HepG2 (cell line): ENCODE results near the gene WSCD1. TPM values are rescaled to one million over a fixed set of nuclear protein-coding genes. Genes with fewer than 3 reads are reported as not detected.

Experiments
- ATAC-seq: fragments of 200-7000 bp; cut with Tn5 transposase; 3 replicates; pipeline ENCODE4 v1.9.1; 2020; ENCODE audit warnings: mild to moderate bottlenecking, moderate library complexity
- BruUV-seq: library from RNA; stranded (reverse); fragments of 400-500 nt; replicated peaks from 2 replicates; lab custom pipeline; 2021; lab: Mats Ljungman, UMichigan
- CTCF ChIA-PET: fragments of 300-600 bp; formaldehyde crosslinking; extraction: SDS; loops from one replicate; lab custom pipeline; 2021; ENCODE audit warnings: low total read pairs, inconsistent platforms, low intra/inter-chr PET ratio; lab: Yijun Ruan, JAX
- POLR2A ChIA-PET: fragments of 350-600 bp; sonication (Branson Sonifier 250); formaldehyde crosslinking; loops from one replicate; lab custom pipeline; 2020; ENCODE audit warnings: antibody characterized with exemption, inconsistent platforms; lab: Yijun Ruan, JAX
- DNase-seq: peaks from one replicate; pipeline ENCODE4 v3.0.0-alpha.2; 2015; ENCODE audit warnings: low spot score
- FAIRE-seq: peaks from 3 replicates; lab custom pipeline; 2011; peaks lifted over from hg19 to GRCh38; lab: Jason Lieb, UNC
- H2AFZ ChIP-seq: one replicate; pipeline ENCODE4 v1.6.1; 2011; ENCODE audit warnings: low read length, inconsistent platforms
- H3K27ac ChIP-seq: fragments of 300-600 bp; 3 replicates; pipeline ENCODE4 v1.8.0; 2011; ENCODE audit warnings: mixed run types, mild to moderate bottlenecking, mixed read lengths, low read length, inconsistent platforms; ENCODE audit not compliant: insufficient read depth; ENCODE audit errors: extremely low read length
- H3K27me3 ChIP-seq, 2 experiments: fragments of 200-600 bp in 1 of 2; 2 replicates in 1 of 2; 3 replicates in 1 of 2; pipeline versions ENCODE4 v1.6.0 to v1.8.0; 2011; ENCODE audit warnings: low read length in 2 of 2, mild to moderate bottlenecking in 2 of 2, moderate library complexity in 2 of 2, inconsistent platforms in 1 of 2; ENCODE audit not compliant: insufficient read depth in 2 of 2, control insufficient read depth in 1 of 2
- H3K36me3 ChIP-seq, 2 experiments: fragments of 200-600 bp in 1 of 2; replicated peaks in 1 of 2; 2 replicates in 1 of 2; 3 replicates in 1 of 2; pipeline versions ENCODE4 v1.5.1 to v1.8.0; 2011; ENCODE audit warnings: low read length in 2 of 2, inconsistent platforms in 1 of 2; ENCODE audit not compliant: insufficient read depth in 2 of 2, control insufficient read depth in 1 of 2
- H3K4me1 ChIP-seq: 2 replicates; pipeline ENCODE4 v1.5.1; 2012; ENCODE audit warnings: low read length, inconsistent platforms; ENCODE audit not compliant: insufficient read depth
- H3K4me2 ChIP-seq: 2 replicates; pipeline ENCODE4 v1.6.0; 2011; ENCODE audit warnings: low read depth, low read length, inconsistent platforms
- H3K4me3 ChIP-seq, 3 experiments: fragments of 200-600 bp in 1 of 3; sonication (generic), shearing (Covaris generic) in 1 of 3; replicated peaks in 1 of 3; 2 replicates each; pipeline ENCODE4 v1.5.1; 2011 to 2016; ENCODE audit warnings: low read length in 3 of 3, inconsistent platforms in 2 of 3, low read depth in 2 of 3, mild to moderate bottlenecking in 2 of 3, control low read depth in 1 of 3, mixed read lengths in 1 of 3; ENCODE audit not compliant: insufficient read depth in 1 of 3
- H3K79me2 ChIP-seq: one replicate; pipeline ENCODE4 v1.6.1; 2011; ENCODE audit warnings: low read length, inconsistent platforms; ENCODE audit not compliant: insufficient read depth
- H3K9ac ChIP-seq: 2 replicates; pipeline ENCODE4 v1.6.0; 2011; ENCODE audit warnings: mild to moderate bottlenecking, low read depth, low read length, inconsistent platforms; ENCODE audit not compliant: insufficient read depth
- H3K9me3 ChIP-seq: 2 replicates; pipeline ENCODE4 v1.5.1; 2012; ENCODE audit warnings: mild to moderate bottlenecking, low read length
- H4K20me1 ChIP-seq: 2 replicates; pipeline ENCODE4 v1.6.0; 2011; ENCODE audit warnings: inconsistent platforms, mild to moderate bottlenecking, low read length, moderate library complexity; ENCODE audit not compliant: insufficient read depth
- CENPT ChIP-seq: sonication (generic); formaldehyde crosslinking; IDR thresholded peaks from 2 replicates; pipeline ENCODE4 v1.8.0; 2022; ENCODE audit warnings: low read depth, mild to moderate bottlenecking, moderate library complexity, missing genetic modification reagents
- DMAP1 ChIP-seq: IDR thresholded peaks from 2 replicates; pipeline ENCODE4 v1.6.1; 2016
- ERF ChIP-seq: IDR thresholded peaks from 2 replicates; pipeline ENCODE4 v1.6.1; 2018; ENCODE audit warnings: missing biosample characterization, missing genetic modification reagents
- HHEX ChIP-seq: IDR thresholded peaks from 2 replicates; pipeline ENCODE4 v1.6.1; 2016; ENCODE audit warnings: control low read depth
- HOXA5 ChIP-seq: sonication (generic); formaldehyde crosslinking; IDR thresholded peaks from 2 replicates; pipeline ENCODE4 v1.4.0; 2020; ENCODE audit warnings: missing genetic modification reagents
- KDM6A ChIP-seq: IDR thresholded peaks from 2 replicates; pipeline ENCODE4 v1.6.1; 2016; ENCODE audit warnings: low read depth
- PRPF4 ChIP-seq: fragments of 200-400 bp; formaldehyde crosslinking; IDR thresholded peaks from 2 replicates; pipeline ENCODE4 v1.6.1; 2016; ENCODE audit warnings: low read length, low read depth; ENCODE audit not compliant: poor library complexity, severe bottlenecking
- SIX1 ChIP-seq: sonication (generic); formaldehyde crosslinking; IDR thresholded peaks from 2 replicates; pipeline ENCODE4 v1.4.0; 2020; ENCODE audit warnings: missing genetic modification reagents, borderline replicate concordance
- SMAD9 ChIP-seq: sonication (generic); formaldehyde crosslinking; IDR thresholded peaks from 2 replicates; pipeline ENCODE4 v1.5.1; 2020; ENCODE audit warnings: mild to moderate bottlenecking, missing genetic modification reagents
- ZC3H13 ChIP-seq: sonication (generic); formaldehyde crosslinking; IDR thresholded peaks from 2 replicates; pipeline ENCODE4 v1.8.1; 2023; ENCODE audit warnings: mild to moderate bottlenecking, missing genetic modification reagents, moderate library complexity
- ZFP1 ChIP-seq: IDR thresholded peaks from 2 replicates; pipeline ENCODE4 v1.6.1; 2016
- ZFP36L2 ChIP-seq: sonication (generic); formaldehyde crosslinking; IDR thresholded peaks from 2 replicates; pipeline ENCODE4 v1.4.0; 2020; ENCODE audit warnings: missing genetic modification reagents
- ZNF431 ChIP-seq: sonication (generic); formaldehyde crosslinking; IDR thresholded peaks from 2 replicates; pipeline ENCODE4 v1.9.0; 2022; ENCODE audit warnings: missing genetic modification reagents, low read depth, mild to moderate bottlenecking, borderline replicate concordance
- ZNF678 ChIP-seq: sonication (generic); formaldehyde crosslinking; IDR thresholded peaks from 2 replicates; pipeline ENCODE4 v1.4.0; 2020; ENCODE audit warnings: mild to moderate bottlenecking, missing genetic modification reagents
- WGBS: methylation state at CpG from one replicate; pipeline ENCODE4 v1.1.6; 2017; ENCODE audit warnings: low lambda C conversion rate; 5-methylcytosine and 5-hydroxymethylcytosine counted together
- in situ Hi-C: cut with HindIII; loops from 2 replicates; pipeline ENCODE4 v1.10.0; 2017; ENCODE audit warnings: low pct_unique_long_range_greater_than_20kb; ENCODE audit not compliant: extremely low pct_ligation_motif_present
- intact Hi-C: fragments of 100-400 bp; cut with micrococcal nuclease; formaldehyde crosslinking; loops from one replicate; pipeline ENCODE4 v1.10.0; 2022; ENCODE audit not compliant: unreplicated experiment
- polyA plus RNA-seq, 8 experiments: library from polyadenylated mRNA; depleted of rRNA in 3 of 8; stranded (reverse) in 7 of 8; unstranded in 1 of 8; fragments of >200 nt; fragmentation: Illumina TruSeq in 4 of 8; extraction: Trizol in 4 of 8; gene quantifications; 2 replicates each; pipeline versions ENCODE4 v1.2.1 to v1.2.3, GENCODE V29; 2011 to 2016; ENCODE audit warnings: low read depth in 4 of 8, missing spikeins in 1 of 8, mixed read lengths in 1 of 8; ENCODE audit not compliant: insufficient read depth in 1 of 8
- total RNA-seq, 5 experiments: library from RNA; depleted of rRNA; stranded (reverse); fragments of >200 nt; fragmentation: Illumina TruSeq; extraction: Trizol; gene quantifications; 2 replicates each; pipeline ENCODE4 v1.2.3, GENCODE V29; 2016; ENCODE audit warnings: low read depth in 1 of 5
- TF ChIP-seq, protein P1 (sequence below): conservative IDR thresholded peaks from 2 replicates; pipeline ENCODE4 v1.6.1; 2018; ENCODE audit warnings: missing genetic modification reagents
- TF ChIP-seq, protein P2 (sequence below): sonication (generic); formaldehyde crosslinking; IDR thresholded peaks from 2 replicates; pipeline ENCODE4 v1.8.0; 2022; ENCODE audit warnings: low read depth, missing genetic modification reagents
- TF ChIP-seq, protein P3 (sequence below): sonication (generic); formaldehyde crosslinking; IDR thresholded peaks from 2 replicates; pipeline ENCODE4 v1.4.0; 2020; ENCODE audit warnings: missing genetic modification reagents

The WSCD1 gene
- total and polyA plus RNA-seq, 2 of the 13 experiments (the other 11 are each of a cell fraction or from before 2014, with no cell fraction given) = 0.24 to 2.7 TPM

DNA sequence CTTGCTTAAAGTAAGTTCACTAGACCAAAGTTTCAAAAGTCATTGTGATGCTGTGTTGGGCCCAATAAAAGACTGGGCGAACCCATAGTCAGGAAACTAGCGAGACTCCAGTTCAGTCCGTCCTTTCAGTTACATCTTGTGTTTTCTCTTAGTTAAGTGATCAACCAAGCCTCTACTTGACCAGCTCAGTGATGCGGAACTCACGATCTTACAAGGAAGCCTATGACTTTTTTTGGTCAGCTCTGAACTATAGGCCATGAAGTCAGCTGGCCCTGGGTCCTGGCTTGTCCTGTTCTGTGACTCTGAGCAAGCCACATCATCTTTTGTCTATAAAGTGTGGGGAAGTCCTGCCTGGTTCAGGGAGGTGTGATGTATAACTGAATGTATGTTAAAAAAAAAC lies 21.7 kb upstream of the WSCD1 start:
- H3K79me2 ChIP-seq = no peaks in the 10 kb centered on the region
- DNase-seq = no peak
- H3K36me3 ChIP-seq = no peaks in the 10 kb centered on the region
- no peak overlapping the region for H3K4me2 ChIP-seq
- ChIA-PET CTCF (no interaction called here), POLR2A (no interaction called here)
- BruUV-seq = no TSS peak
- 58% methylated on average over 5 of the region's 5 CpGs for WGBS
- ATAC-seq = no peak
- H3K4me1 ChIP-seq = no peaks in the 10 kb centered on the region
- H3K4me3 ChIP-seq = no peak overlapping the region
- no peak for FAIRE-seq
- peaks cover 2 to 3% of the 10 kb centered on the region in 2 experiments; a peak in 2 of 5 replicates for H3K27me3 ChIP-seq
- H3K9ac ChIP-seq = no peak overlapping the region
- in situ Hi-C loops (no loop called here), intact Hi-C loops (no loop called here)
- no peak overlapping the region for H3K27ac ChIP-seq
- no peaks in the 10 kb centered on the region for H4K20me1 ChIP-seq
- H2AFZ ChIP-seq = no peak overlapping the region
- TF ChIP-seq ZFP1 (CRISPR knock-in tag) (no peak), HOXA5 (CRISPR knock-in tag) (no peak), KDM6A (CRISPR knock-in tag) (no peak), PRPF4 (no peak), ERF (no peak), SIX1 (CRISPR knock-in tag) (no peak), ZNF431 (no peak), SMAD9 (no peak), ZFP36L2 (CRISPR knock-in tag) (no peak), CENPT (CRISPR knock-in tag) (no peak), DMAP1 (CRISPR knock-in tag) (no peak), HHEX (CRISPR knock-in tag) (no peak), ZNF678 (CRISPR knock-in tag) (no peak), ZC3H13 (no peak)
- TF ChIP-seq, protein P1, sequence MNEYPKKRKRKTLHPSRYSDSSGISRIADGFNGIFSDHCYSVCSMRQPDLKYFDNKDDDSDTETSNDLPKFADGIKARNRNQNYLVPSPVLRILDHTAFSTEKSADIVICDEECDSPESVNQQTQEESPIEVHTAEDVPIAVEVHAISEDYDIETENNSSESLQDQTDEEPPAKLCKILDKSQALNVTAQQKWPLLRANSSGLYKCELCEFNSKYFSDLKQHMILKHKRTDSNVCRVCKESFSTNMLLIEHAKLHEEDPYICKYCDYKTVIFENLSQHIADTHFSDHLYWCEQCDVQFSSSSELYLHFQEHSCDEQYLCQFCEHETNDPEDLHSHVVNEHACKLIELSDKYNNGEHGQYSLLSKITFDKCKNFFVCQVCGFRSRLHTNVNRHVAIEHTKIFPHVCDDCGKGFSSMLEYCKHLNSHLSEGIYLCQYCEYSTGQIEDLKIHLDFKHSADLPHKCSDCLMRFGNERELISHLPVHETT = no peak
- TF ChIP-seq, protein P2, sequence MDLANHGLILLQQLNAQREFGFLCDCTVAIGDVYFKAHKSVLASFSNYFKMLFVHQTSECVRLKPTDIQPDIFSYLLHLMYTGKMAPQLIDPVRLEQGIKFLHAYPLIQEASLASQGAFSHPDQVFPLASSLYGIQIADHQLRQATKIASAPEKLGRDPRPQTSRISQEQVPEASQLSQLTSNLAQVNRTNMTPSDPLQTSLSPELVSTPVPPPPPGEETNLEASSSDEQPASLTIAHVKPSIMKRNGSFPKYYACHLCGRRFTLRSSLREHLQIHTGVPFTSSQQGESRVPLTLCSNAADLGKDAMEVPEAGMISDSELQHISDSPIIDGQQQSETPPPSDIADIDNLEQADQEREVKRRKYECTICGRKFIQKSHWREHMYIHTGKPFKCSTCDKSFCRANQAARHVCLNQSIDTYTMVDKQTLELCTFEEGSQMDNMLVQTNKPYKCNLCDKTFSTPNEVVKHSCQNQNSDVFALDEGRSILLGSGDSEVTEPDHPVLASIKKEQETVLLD (CRISPR knock-in tag) = no peak
- TF ChIP-seq, protein P3, sequence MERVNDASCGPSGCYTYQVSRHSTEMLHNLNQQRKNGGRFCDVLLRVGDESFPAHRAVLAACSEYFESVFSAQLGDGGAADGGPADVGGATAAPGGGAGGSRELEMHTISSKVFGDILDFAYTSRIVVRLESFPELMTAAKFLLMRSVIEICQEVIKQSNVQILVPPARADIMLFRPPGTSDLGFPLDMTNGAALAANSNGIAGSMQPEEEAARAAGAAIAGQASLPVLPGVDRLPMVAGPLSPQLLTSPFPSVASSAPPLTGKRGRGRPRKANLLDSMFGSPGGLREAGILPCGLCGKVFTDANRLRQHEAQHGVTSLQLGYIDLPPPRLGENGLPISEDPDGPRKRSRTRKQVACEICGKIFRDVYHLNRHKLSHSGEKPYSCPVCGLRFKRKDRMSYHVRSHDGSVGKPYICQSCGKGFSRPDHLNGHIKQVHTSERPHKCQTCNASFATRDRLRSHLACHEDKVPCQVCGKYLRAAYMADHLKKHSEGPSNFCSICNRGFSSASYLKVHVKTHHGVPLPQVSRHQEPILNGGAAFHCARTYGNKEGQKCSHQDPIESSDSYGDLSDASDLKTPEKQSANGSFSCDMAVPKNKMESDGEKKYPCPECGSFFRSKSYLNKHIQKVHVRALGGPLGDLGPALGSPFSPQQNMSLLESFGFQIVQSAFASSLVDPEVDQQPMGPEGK = no peak
- TF ChIP-seq, all 625 proteins: peak for 0
- H3K9me3 ChIP-seq = no peaks in the 10 kb centered on the region
